Measurements from ENCODE around the gene RHO. TPM values are rescaled to one million over a fixed set of nuclear protein-coding genes. Genes with fewer than 3 reads are reported as not detected.

RHO gene
- total RNA-seq, 1 experiment from 2014 or later, result not detected

DNA sequence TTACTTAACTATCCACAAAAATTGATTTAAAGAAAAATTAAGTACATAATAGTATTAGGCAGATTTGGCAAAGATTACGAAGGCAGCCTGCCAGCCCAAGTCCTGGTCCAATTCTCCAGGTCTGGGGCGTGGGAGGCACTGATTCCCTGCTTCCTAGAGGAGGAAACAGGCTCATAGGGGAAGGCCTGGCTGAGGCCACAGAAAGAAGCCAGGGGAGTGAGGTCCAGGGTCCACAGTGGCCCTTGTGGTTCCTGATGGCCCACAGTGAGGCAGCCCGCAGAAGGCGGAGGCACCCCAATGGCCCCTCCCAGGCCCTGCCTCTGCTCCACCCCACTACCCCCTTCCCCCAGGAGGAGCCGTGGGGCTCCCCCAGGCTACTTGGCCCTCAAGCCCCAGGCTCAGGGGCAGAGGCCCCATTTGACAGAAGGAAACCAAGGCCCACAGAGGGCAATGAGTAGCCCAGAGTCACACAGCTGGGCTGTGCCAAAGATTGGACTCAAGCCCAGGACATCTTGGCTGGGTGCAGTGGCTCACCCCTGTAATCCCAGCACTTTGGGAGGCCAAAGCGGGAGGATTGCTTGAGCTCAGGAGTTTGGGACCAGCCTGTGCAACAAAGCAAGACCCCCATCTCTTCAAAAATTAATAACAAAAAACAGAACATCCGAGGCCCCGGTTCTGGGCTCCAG, 35.6 kb downstream of the RHO start:
- no peaks in the 10 kb centered on the region for H3K79me2 ChIP-seq (ENCODE audit: insufficient read depth, low read length)
- no peaks in the 10 kb centered on the region for H4K20me1 ChIP-seq (ENCODE audit: insufficient read depth)
- H3K4me1 ChIP-seq (ENCODE audit: control insufficient read depth in 1 of 2, insufficient read depth in 2 of 2, low read length in 2 of 2), result no peaks in the 10 kb centered on the region
- H3K9me2 ChIP-seq (ENCODE audit: insufficient read depth), result no peaks in the 10 kb centered on the region
- H3K36me3 ChIP-seq (ENCODE audit: control insufficient read depth in 1 of 2, insufficient read depth in 2 of 2, low read length in 2 of 2), result no peaks in the 10 kb centered on the region; a peak in 1 of 4 replicates
- ATAC-seq, result no peak
- no TSS peak for BruUV-seq (replicated peaks)
- intact Hi-C loops (cut with micrococcal nuclease), result no loop called here
- H2AFZ ChIP-seq (ENCODE audit: low read depth, low read length, poor library complexity, severe bottlenecking), result no peak overlapping the region
- H3K4me2 ChIP-seq (ENCODE audit: low read length), result no peak overlapping the region
- no peak overlapping the region for H3K27ac ChIP-seq (ENCODE audit: low read depth, low read length)
- ChIA-PET CTCF (no interaction called here), POLR2A (no interaction called here), RAD21 (ENCODE audit: low non-redundant PET in 1 of 2, low total read pairs in 2 of 2, uncharacterized antibody in 2 of 2, unreplicated experiment in 2 of 2) (no interaction called here)
- TF ChIP-seq CEBPB (IDR thresholded peaks at IDR 0.05; ENCODE audit: low read depth), result no peak
- no peak for TF ChIP-seq RAD21 (IDR thresholded peaks at IDR 0.05; ENCODE audit: low read depth)
- TF ChIP-seq ZFX (IDR thresholded peaks at IDR 0.05), result no peak
- TF ChIP-seq EZH2phosphoT487 (IDR thresholded peaks at IDR 0.05; ENCODE audit: borderline replicate concordance), result no peak
- TF ChIP-seq SP1 (IDR thresholded peaks at IDR 0.05; ENCODE audit: low read depth), result no peak
- TF ChIP-seq EZH2 (IDR thresholded peaks at IDR 0.05), result no peak
- no peaks in the 10 kb centered on the region for H3K9me3 ChIP-seq (ENCODE audit: control insufficient read depth in 1 of 2, insufficient read depth in 1 of 2, low read depth in 1 of 2, low read length in 2 of 2)
- no peak overlapping the region for H3K9ac ChIP-seq (ENCODE audit: low read length)
- no peaks in the 10 kb centered on the region for H3K27me3 ChIP-seq (ENCODE audit: insufficient read depth, low read length)
- H3K4me3 ChIP-seq (replicated peaks in 1 of 2; ENCODE audit: low read depth in 1 of 2, low read length in 2 of 2), result no peak overlapping the region
- DNase-seq (ENCODE audit: low read depth, low spot score), result no peak

DNA sequence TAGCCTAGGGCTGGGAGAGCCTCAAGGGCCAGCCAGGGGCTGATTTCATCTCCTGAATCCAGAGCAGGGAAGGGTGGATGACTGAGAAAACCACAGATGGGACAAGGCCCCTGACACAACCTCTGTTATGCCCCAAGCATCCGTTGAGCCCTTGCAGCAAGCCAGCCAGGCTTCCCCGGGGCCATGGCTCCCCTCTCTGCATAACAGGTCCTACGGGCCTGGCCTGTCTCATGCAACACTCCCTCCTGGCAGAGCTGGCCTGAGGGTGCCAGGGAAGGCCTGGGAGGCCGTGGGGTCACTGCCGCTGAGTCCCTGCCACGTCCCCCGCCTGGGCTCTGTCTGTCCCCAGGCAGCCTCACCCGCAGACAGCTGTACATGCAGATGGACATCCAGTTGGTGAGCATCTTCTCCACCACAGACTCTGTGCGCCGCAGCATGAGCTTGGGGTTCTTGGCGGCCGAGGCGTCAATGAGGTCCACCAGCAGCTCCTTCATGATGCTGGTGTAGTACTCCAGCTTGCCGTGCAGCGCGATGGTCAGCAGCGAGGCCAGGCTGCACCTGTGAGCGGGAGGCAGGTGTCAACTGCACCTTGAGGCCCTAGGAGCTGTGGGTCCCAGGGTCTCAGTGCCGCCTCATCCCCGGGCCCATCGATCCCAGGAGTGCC, 36.7 kb downstream of the RHO start:
- RAD21 ChIA-PET (ENCODE audit: low non-redundant PET in 1 of 2, low total read pairs in 2 of 2, uncharacterized antibody in 2 of 2, unreplicated experiment in 2 of 2), result no interaction called here
- Histone ChIP-seq H3K9me3 (ENCODE audit: control insufficient read depth in 1 of 2, insufficient read depth in 1 of 2, low read depth in 1 of 2, low read length in 2 of 2) (no peaks in the 10 kb centered on the region), H3K27ac (ENCODE audit: low read depth, low read length) (no peak overlapping the region), H3K4me3 (replicated peaks in 1 of 2; ENCODE audit: low read depth in 1 of 2, low read length in 2 of 2) (no peak overlapping the region), H3K36me3 (ENCODE audit: control insufficient read depth in 1 of 2, insufficient read depth in 2 of 2, low read length in 2 of 2) (no peaks in the 10 kb centered on the region; a peak in 1 of 4 replicates), H3K4me1 (ENCODE audit: control insufficient read depth in 1 of 2, insufficient read depth in 2 of 2, low read length in 2 of 2) (no peaks in the 10 kb centered on the region), H3K9ac (ENCODE audit: low read length) (no peak overlapping the region), H3K79me2 (ENCODE audit: insufficient read depth, low read length) (no peaks in the 10 kb centered on the region), H4K20me1 (ENCODE audit: insufficient read depth) (no peaks in the 10 kb centered on the region), H3K4me2 (ENCODE audit: low read length) (no peak overlapping the region), H3K27me3 (ENCODE audit: insufficient read depth, low read length) (no peaks in the 10 kb centered on the region), H3K9me2 (ENCODE audit: insufficient read depth) (no peaks in the 10 kb centered on the region), H2AFZ (ENCODE audit: low read depth, low read length, poor library complexity, severe bottlenecking) (no peak overlapping the region)
- no TSS peak for BruUV-seq (replicated peaks)
- CTCF ChIA-PET, result no interaction called here
- DNase-seq (ENCODE audit: low read depth, low spot score), result no peak
- POLR2A ChIA-PET, result no interaction called here
- intact Hi-C loops (cut with micrococcal nuclease), result no loop called here
- TF ChIP-seq POLR2A (IDR thresholded peaks at IDR 0.05; ENCODE audit: borderline replicate concordance, extremely low read depth, insufficient read depth, insufficient read length) (no peak), YY1 (IDR thresholded peaks at IDR 0.05; ENCODE audit: extremely low read depth, insufficient replicate concordance, low read depth, low read length) (no peak), CEBPB (IDR thresholded peaks at IDR 0.05; ENCODE audit: low read depth) (no peak), ZNF274 (IDR thresholded peaks at IDR 0.05; ENCODE audit: low read depth, low read length) (no peak)
- TF ChIP-seq, protein P1, sequence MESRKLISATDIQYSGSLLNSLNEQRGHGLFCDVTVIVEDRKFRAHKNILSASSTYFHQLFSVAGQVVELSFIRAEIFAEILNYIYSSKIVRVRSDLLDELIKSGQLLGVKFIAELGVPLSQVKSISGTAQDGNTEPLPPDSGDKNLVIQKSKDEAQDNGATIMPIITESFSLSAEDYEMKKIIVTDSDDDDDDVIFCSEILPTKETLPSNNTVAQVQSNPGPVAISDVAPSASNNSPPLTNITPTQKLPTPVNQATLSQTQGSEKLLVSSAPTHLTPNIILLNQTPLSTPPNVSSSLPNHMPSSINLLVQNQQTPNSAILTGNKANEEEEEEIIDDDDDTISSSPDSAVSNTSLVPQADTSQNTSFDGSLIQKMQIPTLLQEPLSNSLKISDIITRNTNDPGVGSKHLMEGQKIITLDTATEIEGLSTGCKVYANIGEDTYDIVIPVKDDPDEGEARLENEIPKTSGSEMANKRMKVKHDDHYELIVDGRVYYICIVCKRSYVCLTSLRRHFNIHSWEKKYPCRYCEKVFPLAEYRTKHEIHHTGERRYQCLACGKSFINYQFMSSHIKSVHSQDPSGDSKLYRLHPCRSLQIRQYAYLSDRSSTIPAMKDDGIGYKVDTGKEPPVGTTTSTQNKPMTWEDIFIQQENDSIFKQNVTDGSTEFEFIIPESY (IDR thresholded peaks at IDR 0.05; ENCODE audit: extremely low read depth, insufficient replicate concordance, low read length), result no peak
- TF ChIP-seq, protein P2, sequence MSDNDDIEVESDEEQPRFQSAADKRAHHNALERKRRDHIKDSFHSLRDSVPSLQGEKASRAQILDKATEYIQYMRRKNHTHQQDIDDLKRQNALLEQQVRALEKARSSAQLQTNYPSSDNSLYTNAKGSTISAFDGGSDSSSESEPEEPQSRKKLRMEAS (IDR thresholded peaks at IDR 0.05), result no peak
- no peak for ATAC-seq

Measured in HCT116 (cell line).